ENCODE data around the gene SH3PXD2A. TPM values are rescaled to one million over a fixed set of nuclear protein-coding genes. Genes with fewer than 3 reads are reported as not detected.
A peak's percentile ranks its signal among the peaks of the same experiment; 100 is the strongest.
"Not testable (repeated sequence)": the region's sequence is repeated elsewhere in the genome, so short reads cannot be mapped to it uniquely, and the experiment has no call there.

SH3PXD2A gene
- total RNA-seq, 2 donors from 2014 or later = 62.6 to 93.6 TPM

DNA sequence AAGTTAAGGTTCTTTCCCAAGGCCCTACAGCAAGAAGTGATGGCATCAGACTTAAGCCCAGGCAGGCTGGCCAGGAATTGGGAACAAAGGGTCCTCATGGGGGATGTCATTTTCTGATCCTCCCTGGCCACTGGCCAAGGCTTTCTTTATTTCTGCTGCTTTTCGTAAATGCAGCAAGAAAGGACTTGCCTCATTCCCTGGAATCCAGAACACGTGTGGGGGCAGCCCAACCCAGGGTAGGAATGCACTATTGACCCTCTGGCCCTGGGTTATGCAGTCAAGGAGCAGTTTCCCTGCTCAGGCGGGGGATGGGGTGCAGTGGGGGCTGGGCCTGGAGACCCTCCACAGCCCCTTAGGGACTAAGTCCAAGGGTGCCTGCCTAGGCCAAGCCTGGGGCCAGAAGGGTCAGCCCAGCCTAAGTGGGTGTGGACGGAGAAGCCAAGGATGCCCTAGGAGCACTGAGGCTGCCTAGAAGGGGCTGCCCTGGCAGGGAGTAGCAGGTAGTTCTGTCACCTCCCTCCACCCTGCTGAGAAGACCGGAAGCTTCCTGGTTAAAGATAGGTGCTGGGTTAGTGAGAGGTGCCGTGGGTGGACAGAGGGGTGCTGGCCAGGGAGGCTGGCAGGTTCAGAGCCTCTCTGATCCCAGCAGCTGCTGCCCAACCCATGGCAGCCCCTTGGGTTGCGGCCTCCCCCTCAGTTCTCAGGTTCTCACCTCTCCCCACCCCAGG is 179.2 kb downstream of the SH3PXD2A start:
- peak; percentile 92 for DNase-seq (ENCODE audit: low spot score)
- intact Hi-C loops (cut with DNase I) = no loop called here

DNA sequence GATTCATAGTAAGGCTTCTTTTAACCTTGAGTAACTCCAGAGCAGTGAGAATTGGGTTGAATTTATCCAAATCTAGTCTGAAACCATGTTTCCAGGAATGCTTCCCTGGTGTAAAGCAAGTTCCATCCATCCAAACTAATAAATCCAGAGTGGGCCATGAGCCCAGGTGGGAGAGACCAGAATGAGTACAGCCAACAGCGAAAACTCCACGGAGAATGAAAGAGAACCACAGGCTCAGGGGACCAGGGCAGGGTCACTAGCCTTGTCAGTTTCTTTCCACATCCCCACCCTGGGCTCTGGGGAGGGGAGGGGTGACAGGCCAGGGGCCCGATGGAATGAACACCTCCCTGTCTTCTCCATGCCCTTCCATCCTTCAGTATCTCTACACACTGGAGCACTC is 181.8 kb downstream of the SH3PXD2A start:
- intact Hi-C loops (cut with DNase I) = loop anchor here in 1 of 2 donors (5.0 kb wide), 1 partner anchor 61 kb away; no protein-coding TSS in a partner anchor
- DNase-seq (ENCODE audit: low spot score) = no peak

DNA sequence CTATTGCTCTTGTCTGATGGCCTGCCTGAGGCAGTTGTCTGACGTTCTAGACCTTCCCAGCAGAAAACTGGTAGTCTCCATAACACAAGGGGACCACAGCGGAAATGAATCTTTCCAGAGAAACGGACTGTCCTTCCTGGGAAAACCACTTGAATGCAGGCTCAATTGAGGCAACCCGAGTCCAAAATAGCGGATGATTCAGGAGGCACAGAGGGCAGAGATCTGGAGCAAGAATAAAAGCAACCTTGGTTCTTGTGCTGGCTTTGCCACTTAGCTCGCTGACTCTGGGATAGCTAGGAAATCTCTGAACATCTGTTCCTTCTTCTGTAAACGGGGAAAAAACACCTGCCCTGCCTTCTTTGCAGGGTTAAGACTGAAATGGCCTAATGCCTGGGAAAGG is 183.0 kb downstream of the SH3PXD2A start:
- intact Hi-C loops (cut with DNase I) = loop anchor here in 1 of 2 donors (5.0 kb wide), 1 partner anchor 60 kb away; no protein-coding TSS in a partner anchor
- no peak for DNase-seq (ENCODE audit: low spot score)

DNA sequence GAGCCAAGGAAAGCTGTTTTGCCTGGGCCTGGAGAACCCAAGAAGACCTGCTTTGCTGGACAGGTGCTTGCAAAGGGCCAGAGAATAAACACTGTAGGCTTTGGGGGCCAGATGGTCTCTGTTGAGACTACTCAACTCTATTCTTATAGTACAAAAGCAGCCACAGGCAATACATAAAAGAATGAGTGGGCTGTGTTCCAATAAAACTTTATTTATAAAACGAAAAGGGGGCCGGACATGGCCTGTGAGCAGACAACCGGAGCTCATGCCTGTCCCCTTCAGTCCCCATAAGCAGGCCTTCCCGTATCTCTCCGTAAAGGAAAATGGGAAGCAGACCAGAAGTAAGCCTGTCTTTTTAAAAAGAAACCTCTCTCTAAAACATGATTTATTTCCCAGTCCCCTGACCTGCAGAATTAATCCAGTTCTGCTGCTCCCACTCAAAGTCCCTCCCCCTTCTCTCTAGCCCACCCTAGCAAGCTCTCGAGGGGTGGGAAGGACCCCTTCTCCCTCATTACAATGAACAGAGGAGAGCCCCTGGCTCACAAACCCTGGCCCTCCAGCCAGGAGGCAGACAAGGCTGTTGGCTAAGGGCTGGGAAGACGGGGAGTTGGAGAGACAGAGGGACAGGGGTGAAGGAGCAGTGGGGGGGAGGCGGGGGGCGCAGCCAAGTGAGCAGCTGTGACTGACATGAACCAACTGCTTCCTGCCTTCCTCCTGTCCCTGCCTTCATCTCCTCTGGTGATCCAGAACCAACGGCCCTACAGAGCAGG is 184.1 kb downstream of the SH3PXD2A start:
- intact Hi-C loops (cut with DNase I) = loop anchor here in 1 of 2 donors (5.0 kb wide), 1 partner anchor 59 kb away; no protein-coding TSS in a partner anchor
- DNase-seq (ENCODE audit: low spot score) = no peak

DNA sequence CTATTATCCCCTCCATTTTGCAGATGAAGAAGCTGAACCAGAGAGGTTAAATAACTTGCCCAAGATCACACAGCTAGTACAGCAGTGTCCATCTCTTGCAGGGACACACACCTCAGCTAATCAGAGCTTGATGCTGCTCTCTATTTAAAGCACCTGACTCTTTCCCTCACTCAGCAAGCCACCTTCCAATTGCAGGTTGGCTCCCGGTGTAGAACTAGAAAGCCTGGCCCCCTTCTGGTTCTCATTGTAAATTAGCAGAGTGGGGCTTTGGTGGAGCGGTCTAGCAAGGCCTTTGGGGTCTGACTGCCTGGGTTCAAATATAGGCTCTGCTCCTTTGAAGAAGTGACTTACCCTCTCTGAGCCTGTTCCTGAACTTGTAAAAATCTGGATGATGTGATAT is 185.4 kb downstream of the SH3PXD2A start:
- no peak for DNase-seq (ENCODE audit: low spot score)
- intact Hi-C loops (cut with DNase I) = loop anchor here (5.0 to 10.0 kb wide), 2 partner anchors 55 to 58 kb away; no protein-coding TSS in a partner anchor

DNA sequence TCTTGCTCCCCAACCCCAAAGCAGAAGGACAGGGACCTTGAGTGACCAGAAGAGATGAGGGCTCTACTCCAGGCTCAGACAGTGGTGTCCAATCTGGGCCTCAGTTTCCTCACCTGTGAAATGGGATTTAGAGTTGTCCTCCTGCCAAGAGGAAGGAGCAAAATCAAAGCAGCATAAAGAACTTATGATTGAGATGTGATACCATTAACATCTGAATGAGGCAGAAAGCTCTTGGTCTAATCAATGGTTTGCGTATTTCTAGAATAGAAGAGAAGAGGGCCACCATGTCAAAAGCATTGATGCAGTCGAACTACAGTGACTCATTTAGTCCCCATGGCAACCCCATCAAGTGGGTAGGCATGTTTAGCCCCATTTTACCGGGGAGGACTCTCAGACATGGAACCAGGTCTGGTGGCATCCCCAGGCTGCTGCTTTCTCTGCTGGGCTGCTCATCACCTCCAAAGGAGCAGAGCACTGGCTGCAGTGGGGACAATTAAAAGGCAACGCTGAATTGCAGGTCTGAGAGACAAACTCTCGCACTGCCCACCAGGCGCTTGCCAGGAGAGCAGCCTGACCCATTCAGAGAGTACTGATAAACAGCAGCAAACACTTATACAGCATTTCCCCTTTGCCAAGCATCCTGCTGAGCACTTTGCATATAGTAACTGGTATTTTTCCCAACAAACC is 186.0 kb downstream of the SH3PXD2A start:
- intact Hi-C loops (cut with DNase I) = loop anchor here in 1 of 2 donors (10.0 kb wide), 1 partner anchor 55 kb away; no protein-coding TSS in a partner anchor
- DNase-seq (ENCODE audit: low spot score) = no peak

DNA sequence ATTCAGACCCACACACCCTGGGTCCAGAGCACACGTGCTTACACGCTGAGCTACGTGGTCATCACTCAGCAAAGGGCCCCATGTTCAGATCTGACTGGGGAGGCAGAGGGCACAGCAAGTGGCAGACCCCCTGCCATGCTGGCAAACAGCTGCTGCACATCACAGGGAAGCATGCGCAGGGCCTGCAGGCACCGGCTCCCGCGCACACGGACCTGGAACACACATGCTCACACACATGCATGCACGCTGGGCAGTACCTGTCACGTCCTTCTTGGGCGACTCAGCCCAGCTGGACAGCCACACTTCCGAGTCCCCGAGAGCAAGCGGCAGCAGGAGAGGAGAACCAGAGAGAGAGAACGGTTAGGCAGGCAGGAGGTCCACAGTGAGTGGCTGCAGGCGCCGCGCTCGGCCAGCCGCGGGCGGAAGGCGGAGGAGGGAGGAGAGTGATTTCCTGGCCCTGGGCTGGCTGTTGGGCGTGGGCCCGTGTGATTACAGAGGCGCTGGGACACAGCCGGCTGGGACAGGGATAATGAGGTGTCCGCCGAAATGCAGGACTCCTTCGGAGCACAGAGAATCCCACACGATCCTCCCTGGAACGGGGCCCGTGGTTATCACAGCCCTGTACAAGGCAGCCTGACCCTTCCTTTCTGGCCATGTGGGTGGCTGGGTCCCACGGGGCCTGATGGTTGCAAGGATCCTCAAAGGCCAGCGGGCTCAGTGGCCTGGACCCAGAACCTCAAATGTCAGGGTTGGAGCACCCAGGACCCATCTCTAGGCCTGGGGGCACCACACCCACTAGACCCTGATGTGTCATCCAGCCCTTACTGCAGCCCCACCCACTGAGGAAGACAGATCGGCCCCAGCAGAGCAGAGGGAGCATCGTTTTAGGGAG is 186.8 kb downstream of the SH3PXD2A start:
- intact Hi-C loops (cut with DNase I) = loop anchor here in 1 of 2 donors (10.0 kb wide), 1 partner anchor 54 kb away; no protein-coding TSS in a partner anchor
- DNase-seq (ENCODE audit: low spot score) = peak; percentile 95

DNA sequence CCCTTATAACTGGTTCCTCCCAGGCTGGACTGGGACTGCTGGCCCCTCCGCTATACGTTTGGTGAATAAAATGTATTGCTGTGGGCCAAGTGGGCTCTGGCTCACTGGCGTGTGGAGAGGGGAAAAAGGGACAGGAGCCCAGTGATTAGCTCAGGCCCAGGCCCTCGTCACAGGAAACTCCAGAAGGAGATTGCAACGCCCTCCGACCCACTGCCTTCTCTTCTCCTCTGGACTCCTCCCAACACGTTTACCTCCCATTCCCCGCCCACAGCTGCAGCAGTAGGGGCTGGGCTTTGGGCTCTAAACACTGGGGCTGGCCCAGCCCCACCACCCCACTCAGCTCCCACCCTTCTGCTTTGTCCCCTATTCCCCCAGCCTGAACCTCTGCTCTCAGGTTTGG is 188.0 kb downstream of the SH3PXD2A start:
- intact Hi-C loops (cut with DNase I) = loop anchor here in 1 of 2 donors (10.0 kb wide), 1 partner anchor 53 kb away; no protein-coding TSS in a partner anchor
- DNase-seq (ENCODE audit: low spot score) = peak; percentile 89

DNA sequence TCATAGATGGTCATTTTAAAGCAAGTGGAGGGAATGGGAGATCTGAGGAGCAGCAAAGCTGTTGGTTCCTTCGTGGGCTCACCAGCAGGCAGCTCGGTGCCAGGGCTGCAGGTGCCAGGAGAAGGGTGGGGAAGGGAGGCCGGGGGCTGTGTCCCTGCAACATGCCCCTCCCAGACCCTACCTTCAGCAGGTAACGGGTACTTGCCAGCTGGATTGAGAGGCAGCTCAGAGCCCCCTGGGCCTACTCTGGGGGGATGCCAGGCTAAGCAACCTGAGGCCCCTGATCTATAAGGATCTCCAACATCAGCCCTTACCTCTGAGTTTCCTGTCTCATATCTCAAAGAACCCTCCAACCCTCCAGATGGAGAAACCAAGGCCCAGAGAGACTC is 188.6 kb downstream of the SH3PXD2A start:
- no peak for DNase-seq (ENCODE audit: low spot score)
- intact Hi-C loops (cut with DNase I) = loop anchor here in 1 of 2 donors (10.0 kb wide), 1 partner anchor 52 kb away; no protein-coding TSS in a partner anchor

DNA sequence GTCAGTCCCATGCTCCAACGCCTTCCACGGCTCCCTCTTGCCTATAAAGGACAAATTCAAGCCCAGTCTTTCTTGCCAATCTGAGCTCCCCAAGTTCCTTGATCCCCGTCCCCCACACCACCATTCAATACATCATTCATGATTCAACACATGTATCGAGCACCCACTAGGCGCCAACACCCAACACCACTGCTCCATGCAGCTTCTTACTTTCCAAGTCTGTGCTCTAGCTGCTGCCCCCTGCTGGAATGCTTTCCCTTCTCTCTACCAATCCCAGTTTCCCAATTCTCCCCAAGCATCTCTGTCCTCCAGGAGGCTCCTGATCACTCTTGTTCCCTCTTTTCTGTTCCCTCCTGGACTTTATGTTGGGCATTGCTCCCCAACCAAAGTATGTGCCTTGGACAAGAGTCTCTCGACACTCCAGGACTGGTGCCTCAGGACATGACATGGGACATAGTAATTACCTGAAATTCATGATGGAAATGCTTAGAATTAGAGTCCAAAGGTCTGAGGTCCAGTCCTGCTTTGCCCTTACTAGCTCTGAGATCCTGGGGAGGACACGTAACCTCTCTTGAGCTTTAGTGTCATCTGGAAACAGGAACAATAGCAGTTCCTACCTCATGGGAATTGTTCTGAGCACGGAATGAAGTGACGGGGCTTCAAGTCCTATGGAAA is 189.2 kb downstream of the SH3PXD2A start:
- DNase-seq (ENCODE audit: low spot score) = no peak
- intact Hi-C loops (cut with DNase I) = loop anchor here in 1 of 2 donors (10.0 kb wide), 1 partner anchor 51 kb away; no protein-coding TSS in a partner anchor

DNA sequence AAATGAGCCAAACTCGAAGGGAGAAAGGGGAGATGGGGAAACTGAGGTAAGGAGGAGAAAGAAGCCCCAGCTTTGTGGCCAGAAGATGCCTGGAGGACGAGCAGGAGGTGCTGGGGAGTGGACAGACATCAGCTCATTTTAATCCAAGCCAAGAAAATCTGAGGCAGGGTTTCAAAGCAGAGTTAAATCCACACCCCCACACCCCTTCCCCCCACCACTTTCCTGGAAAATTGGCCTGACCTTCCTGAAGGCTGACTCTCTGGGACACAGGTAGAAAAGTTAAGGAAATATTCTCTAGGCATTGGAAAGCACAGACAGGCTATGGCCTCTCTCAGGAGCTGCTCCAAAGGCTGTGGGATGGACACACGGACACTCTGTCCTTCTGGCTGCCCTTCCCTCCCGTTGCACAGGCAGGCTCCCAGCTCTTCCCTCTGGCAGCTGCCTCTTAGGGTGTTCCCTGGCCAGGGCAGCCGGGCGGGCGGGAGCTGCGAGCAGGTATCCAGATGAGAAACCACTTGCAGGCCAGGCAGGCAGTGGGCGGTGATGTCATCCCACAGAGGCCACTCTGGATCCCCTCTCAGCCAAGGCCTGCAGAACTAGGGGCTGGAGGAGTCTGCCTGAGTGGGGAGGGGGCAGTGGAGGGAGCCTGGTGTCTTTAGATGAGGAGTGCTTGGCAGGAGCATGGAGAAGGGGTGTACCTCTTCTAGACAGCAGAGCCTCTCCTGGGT is 190.1 kb downstream of the SH3PXD2A start:
- intact Hi-C loops (cut with DNase I) = loop anchor here in 1 of 2 donors (10.0 kb wide), 1 partner anchor 51 kb away; no protein-coding TSS in a partner anchor

DNA sequence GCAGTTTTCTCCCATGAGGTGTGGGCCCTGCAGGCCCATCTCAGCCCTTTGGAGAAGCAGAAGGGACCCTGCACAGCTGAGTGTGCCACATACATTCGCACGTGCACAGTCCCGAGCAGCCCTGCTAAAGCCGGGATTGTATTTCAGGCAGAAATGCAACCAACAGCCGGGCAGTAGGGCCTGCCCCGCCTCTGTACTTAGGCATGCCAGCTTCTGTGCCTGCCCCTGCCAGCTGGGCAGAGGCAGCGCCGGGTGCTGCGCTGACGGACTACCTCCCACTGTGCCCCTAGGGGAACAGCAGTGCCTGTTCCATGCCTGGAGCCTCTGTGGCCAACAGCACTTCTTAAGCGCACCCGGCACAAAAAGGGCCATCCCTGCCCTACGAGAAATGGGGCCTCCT is 191.6 kb downstream of the SH3PXD2A start:
- no peak for DNase-seq (ENCODE audit: low spot score)
- intact Hi-C loops (cut with DNase I) = loop anchor here in 1 of 2 donors (10.0 kb wide), 1 partner anchor 49 kb away; no protein-coding TSS in a partner anchor

More for the DNA sequence above, 190.1 kb downstream of the SH3PXD2A start:
- peak; percentile 85 for DNase-seq (ENCODE audit: low spot score)

DNA sequence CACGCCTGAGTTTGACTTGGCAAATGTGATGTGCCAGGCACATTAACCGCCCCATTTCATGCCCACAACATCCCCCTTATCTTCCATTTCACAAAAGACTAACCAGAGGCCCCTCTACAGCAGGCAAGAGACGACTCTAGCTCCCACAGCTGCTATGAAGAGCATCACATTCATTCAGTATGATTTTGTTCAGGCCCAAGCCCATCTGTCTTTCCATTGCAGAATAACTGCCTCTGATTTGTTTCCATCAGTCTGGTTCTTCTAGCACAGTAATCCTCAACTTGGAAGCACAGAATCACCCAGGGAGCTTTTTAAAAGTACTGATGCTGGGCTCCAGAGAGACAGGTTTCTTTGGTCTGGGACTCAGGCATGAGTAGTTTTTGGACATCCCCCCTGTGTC is 192.1 kb downstream of the SH3PXD2A start:
- no peak for DNase-seq (ENCODE audit: low spot score)
- intact Hi-C loops (cut with DNase I) = loop anchor here in 1 of 2 donors (10.0 kb wide), 1 partner anchor 48 kb away; no protein-coding TSS in a partner anchor

DNA sequence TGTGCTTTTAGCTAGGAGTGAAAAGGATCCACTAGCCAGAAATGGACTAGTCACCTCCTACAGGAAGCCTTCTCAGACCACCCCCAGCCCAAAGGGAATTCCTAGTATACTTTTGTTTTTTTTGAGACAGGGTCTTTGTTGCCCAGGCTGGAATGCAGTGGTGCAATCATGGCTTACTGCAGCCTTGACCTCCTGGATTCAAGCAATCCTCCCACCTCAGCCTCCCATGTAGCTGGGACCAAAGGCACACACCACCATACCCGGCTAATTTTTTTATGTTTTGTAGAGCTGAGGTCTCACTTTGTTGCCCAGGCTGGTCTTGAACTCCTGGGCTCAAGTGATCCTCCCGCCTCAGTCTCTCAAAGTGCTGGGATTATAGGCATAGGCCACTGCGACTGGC is 192.7 kb downstream of the SH3PXD2A start:
- DNase-seq (ENCODE audit: low spot score) = not testable (repeated sequence)
- intact Hi-C loops (cut with DNase I) = loop anchor here in 1 of 2 donors (10.0 kb wide), 1 partner anchor 48 kb away; no protein-coding TSS in a partner anchor

DNA sequence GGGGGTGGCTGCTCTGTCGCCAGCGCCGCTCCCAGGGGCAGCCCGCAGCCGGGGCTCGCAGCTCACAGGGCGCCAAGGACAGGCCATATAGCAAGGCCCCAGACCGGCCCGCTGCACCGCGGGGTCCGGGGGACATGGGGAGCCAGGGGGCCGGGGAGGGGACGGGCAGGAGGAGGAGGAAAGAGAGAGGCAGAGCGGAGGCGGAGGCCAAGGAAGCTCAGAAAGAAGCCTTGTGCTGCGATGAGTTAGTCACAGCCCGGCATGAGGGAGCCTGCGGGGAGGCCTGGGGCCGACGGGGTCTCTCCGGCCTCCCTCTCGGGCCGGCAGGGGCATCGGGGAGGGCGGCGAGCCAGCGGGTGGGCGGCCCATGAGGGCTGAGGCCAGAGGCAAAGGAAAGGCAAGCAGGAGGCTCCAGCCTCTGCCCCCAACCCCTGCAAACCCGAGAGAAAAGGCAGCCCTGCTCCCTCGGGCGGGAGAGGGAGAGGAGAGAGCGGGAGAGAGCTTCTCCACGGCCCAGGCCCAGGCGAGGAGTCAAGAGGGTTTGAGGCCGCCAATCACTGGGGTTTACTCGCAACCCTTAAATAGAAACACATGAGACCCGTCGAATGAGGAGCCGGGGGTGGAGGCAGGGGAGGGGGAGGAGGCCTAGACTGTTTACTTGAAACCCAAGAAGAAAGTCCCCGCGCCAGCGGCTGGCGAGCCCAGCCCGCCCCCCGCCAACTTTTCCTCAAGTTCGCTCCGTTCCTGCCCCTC is 194.0 kb downstream of the SH3PXD2A start:
- peak; percentile 94 for DNase-seq (ENCODE audit: low spot score)
- intact Hi-C loops (cut with DNase I) = loop anchor here in 1 of 2 donors (10.0 kb wide), 1 partner anchor 47 kb away; no protein-coding TSS in a partner anchor
